ENCODE measurements around the gene TAS2R42.

Gene TAS2R42

GRCh38 chr12:11183011-11183410 is 3.7 kb downstream of the TAS2R42 start:
- no peak overlapping the region for H3K4me3 ChIP-seq (replicated peaks in 1 of 2; ENCODE audit: low read depth in 2 of 2, low read length in 2 of 2)
- TF ChIP-seq, protein P1, sequence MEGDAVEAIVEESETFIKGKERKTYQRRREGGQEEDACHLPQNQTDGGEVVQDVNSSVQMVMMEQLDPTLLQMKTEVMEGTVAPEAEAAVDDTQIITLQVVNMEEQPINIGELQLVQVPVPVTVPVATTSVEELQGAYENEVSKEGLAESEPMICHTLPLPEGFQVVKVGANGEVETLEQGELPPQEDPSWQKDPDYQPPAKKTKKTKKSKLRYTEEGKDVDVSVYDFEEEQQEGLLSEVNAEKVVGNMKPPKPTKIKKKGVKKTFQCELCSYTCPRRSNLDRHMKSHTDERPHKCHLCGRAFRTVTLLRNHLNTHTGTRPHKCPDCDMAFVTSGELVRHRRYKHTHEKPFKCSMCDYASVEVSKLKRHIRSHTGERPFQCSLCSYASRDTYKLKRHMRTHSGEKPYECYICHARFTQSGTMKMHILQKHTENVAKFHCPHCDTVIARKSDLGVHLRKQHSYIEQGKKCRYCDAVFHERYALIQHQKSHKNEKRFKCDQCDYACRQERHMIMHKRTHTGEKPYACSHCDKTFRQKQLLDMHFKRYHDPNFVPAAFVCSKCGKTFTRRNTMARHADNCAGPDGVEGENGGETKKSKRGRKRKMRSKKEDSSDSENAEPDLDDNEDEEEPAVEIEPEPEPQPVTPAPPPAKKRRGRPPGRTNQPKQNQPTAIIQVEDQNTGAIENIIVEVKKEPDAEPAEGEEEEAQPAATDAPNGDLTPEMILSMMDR (IDR thresholded peaks at IDR 0.05; ENCODE audit: low read depth, low read length): no peak
- no peak for DNase-seq (ENCODE audit: low read depth in 2 of 2)

DNA sequence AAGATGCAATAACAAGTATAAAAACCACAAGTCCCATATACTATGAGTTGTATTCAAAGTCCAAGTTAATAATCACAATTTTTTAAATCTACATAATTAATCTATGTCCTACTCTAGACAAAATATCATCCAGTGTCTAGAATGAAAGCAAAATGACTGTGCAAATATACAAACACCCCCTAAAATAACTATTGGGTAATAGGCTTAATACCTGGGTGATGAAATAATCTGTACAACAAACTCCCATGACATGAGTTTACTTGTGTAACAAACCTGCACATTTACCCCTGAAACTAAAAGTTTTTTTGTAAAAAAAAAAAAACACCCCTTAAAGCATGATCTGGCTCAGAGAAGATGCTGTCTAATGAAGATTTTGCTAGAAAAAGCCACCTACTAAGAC is 4.2 kb downstream of the TAS2R42 start:
- DNase-seq (ENCODE audit: low read depth in 2 of 2): no peak
- TF ChIP-seq, protein P1 (IDR thresholded peaks at IDR 0.05; ENCODE audit: low read depth, low read length): no peak
- H3K4me3 ChIP-seq (replicated peaks in 1 of 2; ENCODE audit: low read depth in 2 of 2, low read length in 2 of 2): no peak overlapping the region

DNA sequence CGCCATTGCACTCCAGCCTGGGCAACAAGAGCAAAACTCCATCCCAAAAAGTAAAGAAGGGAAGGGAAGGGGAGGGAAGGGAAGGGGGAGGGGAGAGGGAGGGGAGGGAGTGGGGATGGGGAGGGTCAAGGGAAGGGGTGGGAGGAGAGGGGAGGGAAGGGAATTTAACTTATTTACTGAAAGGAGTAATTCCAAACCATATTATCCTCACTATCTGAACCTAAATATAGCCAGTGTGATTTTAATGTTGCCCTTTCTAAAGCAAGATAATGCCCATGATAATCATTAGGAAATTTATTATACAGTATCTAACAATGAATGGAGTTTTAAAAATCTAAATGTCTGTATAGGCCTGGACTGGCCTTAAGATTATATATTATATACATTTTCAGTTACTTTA is 8.5 kb downstream of the TAS2R42 start:
- DNase-seq (ENCODE audit: low read depth in 2 of 2): no peak
- H3K4me3 ChIP-seq (replicated peaks in 1 of 2; ENCODE audit: low read depth in 2 of 2, low read length in 2 of 2): no peak overlapping the region

GRCh38 chr12:11174022-11174421 is 12.7 kb downstream of the TAS2R42 start:
- peak in 1 of 2 donors; percentile 27 for DNase-seq (ENCODE audit: low read depth in 2 of 2)
- no peak overlapping the region for H3K4me3 ChIP-seq (replicated peaks in 1 of 2; ENCODE audit: low read depth in 2 of 2, low read length in 2 of 2)
- TF ChIP-seq, protein P1 (IDR thresholded peaks at IDR 0.05; ENCODE audit: low read depth, low read length): no peak

More for the DNA sequence above, 8.5 kb downstream of the TAS2R42 start:
- TF ChIP-seq, protein P1 (IDR thresholded peaks at IDR 0.05; ENCODE audit: low read depth, low read length): no peak

DNA sequence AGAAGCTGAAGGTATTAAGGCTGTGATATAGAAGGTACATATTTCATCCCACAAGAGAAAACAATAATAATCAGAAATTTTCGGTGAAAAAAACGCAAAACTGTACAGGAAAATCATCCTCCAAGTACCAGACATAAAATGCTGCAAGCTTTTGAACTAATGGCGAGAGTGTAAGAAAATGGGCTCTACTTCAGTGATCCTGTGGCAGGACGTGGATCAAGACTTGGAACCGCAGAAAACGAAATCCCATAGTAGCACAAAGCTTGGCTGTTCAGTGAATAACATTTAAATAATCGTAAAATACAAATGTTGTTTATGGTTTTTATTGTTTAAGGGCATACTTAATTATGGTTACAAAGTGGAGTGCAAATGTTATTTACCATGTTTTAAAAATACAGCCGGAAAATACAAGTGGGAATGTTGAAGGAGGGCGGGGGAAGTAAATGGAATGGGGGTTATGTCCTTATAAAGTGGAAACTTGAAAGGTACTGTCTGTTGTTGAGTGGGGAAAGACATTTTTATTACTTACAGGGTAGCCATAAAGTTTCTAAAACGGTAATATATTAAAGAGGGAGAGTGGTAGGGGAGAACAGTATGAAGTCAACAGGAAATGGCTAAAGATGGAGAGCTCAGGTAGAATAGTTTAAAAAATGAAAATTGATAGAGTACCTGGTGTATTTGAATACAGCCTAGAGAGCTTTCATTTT is 14.6 kb downstream of the TAS2R42 start:
- H3K4me3 ChIP-seq (replicated peaks in 1 of 2; ENCODE audit: low read depth in 2 of 2, low read length in 2 of 2): peak overlapping the region; percentile 75 to 83
- DNase-seq (ENCODE audit: low read depth in 2 of 2): peak; percentile 34 to 47
- TF ChIP-seq, protein P1 (IDR thresholded peaks at IDR 0.05; ENCODE audit: low read depth, low read length): no peak

GRCh38 chr12:11171145-11171968 is 15.4 kb downstream of the TAS2R42 start, which contains the start of gene SMIM10L1:
Gene SMIM10L1 (plus strand): TSS chr12:11171194. CDS start chr12:11171357, 163 bp downstream.
- peak; percentile 95 for DNase-seq (ENCODE audit: low read depth in 2 of 2)
- peak within 1 kb of the TSS; percentile 75 to 83 for H3K4me3 ChIP-seq (replicated peaks in 1 of 2; ENCODE audit: low read depth in 2 of 2, low read length in 2 of 2)
- TF ChIP-seq, protein P1 (IDR thresholded peaks at IDR 0.05; ENCODE audit: low read depth, low read length): peak; percentile 11

Measured in cardiac fibroblast (primary cell).